NT2/D1 (cell line): ENCODE results near the gene LPAR1.

Source experiments
- DNase-seq: peaks from one replicate; pipeline ENCODE4 v3.0.0-alpha.2; 2011; ENCODE audit warnings: low read depth, low spot score
- H3K27me3 ChIP-seq: 2 replicates; pipeline ENCODE4 v1.6.0; 2011; ENCODE audit warnings: mild to moderate bottlenecking; ENCODE audit not compliant: insufficient read length, insufficient read depth
- H3K36me3 ChIP-seq: 2 replicates; pipeline ENCODE4 v1.6.1; 2011; ENCODE audit warnings: mild to moderate bottlenecking, low read length, mixed read lengths; ENCODE audit not compliant: insufficient read depth, insufficient read length
- H3K4me1 ChIP-seq: 2 replicates; pipeline ENCODE4 v1.5.1; 2011; ENCODE audit not compliant: insufficient read depth, insufficient read length
- H3K4me3 ChIP-seq: 2 replicates; pipeline ENCODE4 v1.5.1; 2011; ENCODE audit warnings: low read depth; ENCODE audit not compliant: insufficient read length
- H3K9ac ChIP-seq: 2 replicates; pipeline ENCODE4 v1.6.0; 2011; ENCODE audit warnings: low read depth; ENCODE audit not compliant: insufficient read length
- H3K9me3 ChIP-seq: 2 replicates; pipeline ENCODE4 v1.5.1; 2011; ENCODE audit warnings: mild to moderate bottlenecking, low read length; ENCODE audit not compliant: insufficient read depth
- SUZ12 ChIP-seq: IDR thresholded peaks from 2 replicates; pipeline ENCODE4 v1.6.1; 2011; ENCODE audit not compliant: insufficient read length, insufficient read depth; ENCODE audit errors: extremely low read depth
- YY1 ChIP-seq: IDR thresholded peaks from 2 replicates; pipeline ENCODE4 v1.6.1; 2011; ENCODE audit not compliant: insufficient read length, insufficient read depth
- ZNF274 ChIP-seq: IDR thresholded peaks from 2 replicates; pipeline ENCODE4 v1.6.1; 2011; ENCODE audit warnings: mild to moderate bottlenecking, low read depth, low read length

The LPAR1 gene

GRCh38 chr9:110900917-110901316 lies 137.4 kb downstream of the LPAR1 start:
- no peaks in the 10 kb centered on the region for H3K4me1 ChIP-seq
- H3K9me3 ChIP-seq: peaks cover 13% of the 10 kb centered on the region; the same call in 1 of the 2 replicates
- H3K36me3 ChIP-seq: no peaks in the 10 kb centered on the region
- H3K9ac ChIP-seq: no peak overlapping the region
- TF ChIP-seq ZNF274 (no peak), SUZ12 (no peak), YY1 (no peak)
- no peak overlapping the region for H3K4me3 ChIP-seq
- no peaks in the 10 kb centered on the region for H3K27me3 ChIP-seq
- DNase-seq: no peak

- no peak for DNase-seq
- Histone ChIP-seq H3K9ac (no peak overlapping the region), H3K36me3 (no peaks in the 10 kb centered on the region), H3K9me3 (peaks cover 13% of the 10 kb centered on the region; the same call in 1 of the 2 replicates), H3K4me3 (no peak overlapping the region), H3K27me3 (no peaks in the 10 kb centered on the region), H3K4me1 (no peaks in the 10 kb centered on the region)
- no peak for TF ChIP-seq YY1
- TF ChIP-seq ZNF274: no peak
- TF ChIP-seq SUZ12: no peak
These were observed 137.8 kb downstream of the LPAR1 start for GRCh38 chr9:110900456-110900855.

- H3K9ac ChIP-seq: no peak overlapping the region
- no peak for DNase-seq
- H3K36me3 ChIP-seq: no peaks in the 10 kb centered on the region
- H3K4me1 ChIP-seq: no peaks in the 10 kb centered on the region
- no peak overlapping the region for H3K4me3 ChIP-seq
- H3K9me3 ChIP-seq: peaks cover 13% of the 10 kb centered on the region; the same call in 1 of the 2 replicates
- TF ChIP-seq SUZ12 (no peak), YY1 (no peak), ZNF274 (no peak)
- no peaks in the 10 kb centered on the region for H3K27me3 ChIP-seq
These were observed 139.4 kb downstream of the LPAR1 start for GRCh38 chr9:110898866-110899265.

GRCh38 chr9:110898358-110898757 lies 139.9 kb downstream of the LPAR1 start:
- Histone ChIP-seq H3K4me3 (no peak overlapping the region), H3K36me3 (no peaks in the 10 kb centered on the region), H3K9ac (no peak overlapping the region), H3K27me3 (no peaks in the 10 kb centered on the region), H3K4me1 (no peaks in the 10 kb centered on the region), H3K9me3 (peaks cover 13% of the 10 kb centered on the region; the same call in 1 of the 2 replicates)
- no peak for DNase-seq
- TF ChIP-seq SUZ12 (no peak), ZNF274 (no peak), YY1 (no peak)

GRCh38 chr9:110897943-110898342 lies 140.3 kb downstream of the LPAR1 start:
- no peak for DNase-seq
- H3K4me1 ChIP-seq: no peaks in the 10 kb centered on the region
- peaks cover 13% of the 10 kb centered on the region; the same call in 1 of the 2 replicates for H3K9me3 ChIP-seq
- no peaks in the 10 kb centered on the region for H3K27me3 ChIP-seq
- no peak overlapping the region for H3K9ac ChIP-seq
- no peak for TF ChIP-seq YY1
- TF ChIP-seq ZNF274: no peak
- no peak for TF ChIP-seq SUZ12
- no peak overlapping the region for H3K4me3 ChIP-seq
- no peaks in the 10 kb centered on the region for H3K36me3 ChIP-seq

- Histone ChIP-seq H3K27me3 (no peaks in the 10 kb centered on the region), H3K4me3 (no peak overlapping the region), H3K36me3 (no peaks in the 10 kb centered on the region), H3K4me1 (no peaks in the 10 kb centered on the region), H3K9ac (no peak overlapping the region), H3K9me3 (peaks cover 5% of the 10 kb centered on the region; the same call in 1 of the 2 replicates)
- DNase-seq: no peak
- no peak for TF ChIP-seq ZNF274
- TF ChIP-seq YY1: no peak
- no peak for TF ChIP-seq SUZ12
These were observed 142.9 kb downstream of the LPAR1 start for GRCh38 chr9:110895147-110895905.

GRCh38 chr9:110894731-110895130 lies 143.5 kb downstream of the LPAR1 start:
- Histone ChIP-seq H3K9me3 (peaks cover 5% of the 10 kb centered on the region; the same call in 1 of the 2 replicates), H3K9ac (no peak overlapping the region), H3K4me3 (no peak overlapping the region), H3K36me3 (no peaks in the 10 kb centered on the region), H3K4me1 (no peaks in the 10 kb centered on the region), H3K27me3 (no peaks in the 10 kb centered on the region)
- TF ChIP-seq SUZ12 (no peak), YY1 (no peak), ZNF274 (no peak)
- no peak for DNase-seq
